Activated T-cell treated with anti-CD3 and anti-CD28 coated beads for 4 hours (primary cell): Measurements from ENCODE around the gene MYT1.
"Not testable (repeated sequence)": the region's sequence is repeated elsewhere in the genome, so short reads cannot be mapped to it uniquely, and the experiment has no call there.

ENCODE experiments used
- DNase-seq: peaks from one replicate; pipeline ENCODE4 v3.0.0-alpha.2; 2020

Gene MYT1

DNA sequence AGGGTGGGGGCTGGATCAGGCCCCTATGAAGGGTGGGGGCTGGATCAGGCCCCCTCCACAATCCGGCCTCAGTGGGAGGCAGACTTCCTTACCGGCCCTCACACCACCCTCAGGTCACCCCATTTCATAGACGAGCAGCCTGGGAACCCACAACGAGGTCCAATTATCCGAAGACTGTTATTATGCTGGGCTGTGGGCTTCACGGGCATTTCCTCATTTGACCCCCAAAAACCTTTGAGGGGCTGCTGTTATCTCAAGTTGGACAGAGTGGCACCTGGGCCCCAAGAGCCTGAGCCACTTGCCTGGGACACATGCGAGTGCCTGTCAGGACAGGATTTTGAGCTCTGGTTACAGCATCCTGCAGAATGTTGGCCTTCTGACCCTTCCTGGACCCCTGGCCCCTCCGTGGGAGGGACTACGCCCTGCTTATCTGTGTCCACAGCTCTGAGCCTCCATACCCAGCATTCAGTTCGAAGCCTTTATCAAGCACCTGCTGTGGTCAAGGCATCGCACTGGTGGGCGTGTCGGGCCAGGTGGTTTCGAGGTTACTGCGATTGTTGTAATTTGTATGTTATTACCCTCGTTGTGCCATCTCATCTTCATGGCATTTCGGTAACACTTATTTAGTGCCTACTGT is 56.8 kb downstream of the MYT1 start:
- DNase-seq = no peak

DNA sequence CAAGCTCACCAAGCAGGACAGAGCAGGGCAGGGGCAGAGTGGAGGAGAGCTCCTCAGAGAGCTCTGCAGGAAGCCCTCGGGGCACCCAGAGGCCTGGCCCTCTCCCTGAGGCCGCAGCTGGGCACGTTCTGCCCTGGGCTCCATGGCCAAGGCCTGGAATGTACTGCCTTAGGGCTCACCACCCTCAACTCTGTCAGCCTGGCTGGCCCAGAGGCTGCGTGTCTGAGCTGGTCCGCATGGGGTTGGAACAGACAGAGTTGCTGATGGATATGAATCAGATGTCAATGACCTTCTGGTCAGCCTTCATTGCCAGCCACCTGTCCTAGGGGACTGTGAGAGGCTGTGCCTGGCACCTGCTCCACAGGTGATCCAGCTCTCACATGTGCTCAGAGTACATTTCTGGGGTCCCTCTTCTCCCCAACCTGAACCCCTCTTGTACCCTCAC is 58.1 kb downstream of the MYT1 start:
- no peak for DNase-seq

DNA sequence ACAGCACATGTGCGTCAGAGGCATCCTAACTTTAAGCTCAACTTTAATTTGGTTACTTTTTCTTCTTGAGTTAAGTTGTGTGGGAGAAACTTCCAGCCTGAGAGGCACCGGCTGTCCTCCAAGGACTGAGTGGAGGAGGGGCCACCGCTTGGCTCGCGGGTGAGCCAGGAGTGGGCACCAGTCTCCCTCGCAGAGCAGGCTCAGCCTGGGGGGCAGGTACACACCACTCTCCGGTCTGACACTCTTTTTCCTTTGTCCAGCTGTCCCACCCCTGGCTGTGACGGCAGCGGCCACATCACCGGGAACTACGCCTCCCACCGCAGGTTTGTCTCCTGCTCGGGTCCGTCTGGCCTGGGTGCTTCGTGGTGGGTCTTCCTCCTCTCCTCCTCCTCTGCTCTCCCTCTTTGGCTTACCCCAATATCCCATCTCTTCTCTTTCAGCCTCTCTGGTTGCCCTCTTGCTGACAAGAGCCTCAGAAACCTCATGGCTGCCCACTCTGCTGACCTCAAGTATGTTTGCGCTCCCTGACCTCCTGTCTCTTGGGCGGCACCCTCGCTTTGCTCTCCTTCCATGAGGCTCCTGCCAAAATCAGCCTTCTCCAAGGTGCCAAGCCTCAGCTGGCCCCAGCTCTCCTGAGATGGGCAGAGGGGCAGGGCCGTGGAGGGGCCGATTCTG is 58.7 kb downstream of the MYT1 start:
- no peak for DNase-seq

DNA sequence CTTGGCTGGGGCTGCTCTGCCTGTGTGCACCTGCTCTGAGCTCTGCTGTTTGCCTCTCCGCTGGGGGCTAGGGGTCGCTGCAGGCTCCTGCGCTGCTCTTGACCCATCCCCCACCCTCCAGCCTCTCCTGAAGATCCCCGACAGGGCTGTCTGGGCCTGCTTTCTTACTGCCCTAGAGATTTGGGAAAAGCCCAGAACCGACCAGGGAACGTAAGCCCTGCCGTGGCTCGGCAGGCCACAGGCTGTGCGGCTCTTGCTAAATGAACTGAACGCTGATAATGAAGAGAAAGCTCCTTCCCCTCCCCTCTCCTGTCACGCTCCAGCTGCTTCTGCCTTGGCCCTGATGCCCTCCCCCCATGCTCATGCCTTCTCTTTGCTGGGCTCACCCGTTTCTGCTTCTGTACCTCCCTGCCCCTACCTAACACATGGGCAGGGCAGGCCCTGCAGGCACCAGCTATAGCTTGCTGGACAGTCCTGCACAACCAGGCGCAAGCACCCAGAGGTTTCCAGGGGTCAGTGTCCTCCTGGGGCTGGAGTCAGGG is 59.3 kb downstream of the MYT1 start:
- DNase-seq = no peak

DNA sequence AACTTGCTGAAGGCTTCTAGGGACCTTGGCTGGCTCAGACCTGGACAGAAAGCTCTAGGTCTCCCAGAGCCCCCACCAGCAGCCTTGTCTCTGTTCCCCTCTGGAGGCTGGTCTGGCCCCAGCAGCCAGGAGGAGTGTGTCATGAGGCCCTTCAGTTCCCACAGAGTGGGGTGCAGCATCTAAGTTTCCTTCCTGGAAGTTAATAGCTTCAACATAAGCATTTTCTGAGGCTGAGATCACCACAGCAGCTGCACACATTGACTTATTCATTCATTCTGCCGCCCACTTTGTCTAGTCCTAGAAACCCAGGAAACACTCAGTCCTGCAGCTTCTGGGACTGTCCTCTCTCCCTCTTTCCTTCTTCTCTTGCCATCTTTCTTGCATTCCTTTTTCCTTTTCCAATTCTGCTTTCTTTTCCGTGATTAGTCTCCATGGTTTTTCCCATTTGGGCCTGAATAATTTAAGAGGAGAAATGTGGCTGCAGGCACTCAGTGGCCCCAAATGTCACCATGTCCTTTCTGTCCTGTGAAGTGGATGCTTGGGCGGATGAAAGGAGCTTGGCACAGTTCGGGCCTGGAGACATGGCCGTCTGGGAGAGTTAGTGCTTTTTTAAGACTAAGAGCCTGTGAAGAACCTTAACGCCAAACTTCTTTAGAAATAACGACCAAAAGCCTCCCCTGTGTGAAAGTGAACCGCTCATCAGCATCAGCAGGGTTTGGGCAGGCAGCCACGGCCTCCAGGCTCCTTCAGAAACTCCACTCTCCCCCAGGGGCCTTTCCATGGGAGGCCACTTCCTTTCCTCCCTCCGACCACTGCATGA is 60.3 kb downstream of the MYT1 start:
- DNase-seq = no peak

DNA sequence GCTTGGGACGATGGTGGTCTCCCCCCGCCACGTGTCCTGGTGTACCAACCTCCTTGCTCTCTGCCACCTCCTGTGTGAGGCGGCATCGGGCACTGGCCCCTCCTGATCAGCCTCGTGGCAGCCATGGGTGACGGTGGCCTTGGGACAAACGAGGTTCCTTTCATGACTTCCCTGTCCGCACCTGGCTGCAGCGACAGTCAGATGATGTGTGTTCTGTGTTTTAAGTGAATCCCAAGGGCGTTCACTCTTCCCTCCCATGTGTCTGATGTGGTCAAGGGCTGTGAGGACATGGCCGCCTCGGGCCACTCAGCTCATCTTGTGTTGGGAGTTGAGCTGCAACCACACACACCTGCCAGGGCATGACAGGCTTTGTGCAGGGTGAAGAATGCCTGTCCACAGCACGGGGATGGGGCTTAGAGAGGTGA is 60.9 kb downstream of the MYT1 start:
- no peak for DNase-seq

DNA sequence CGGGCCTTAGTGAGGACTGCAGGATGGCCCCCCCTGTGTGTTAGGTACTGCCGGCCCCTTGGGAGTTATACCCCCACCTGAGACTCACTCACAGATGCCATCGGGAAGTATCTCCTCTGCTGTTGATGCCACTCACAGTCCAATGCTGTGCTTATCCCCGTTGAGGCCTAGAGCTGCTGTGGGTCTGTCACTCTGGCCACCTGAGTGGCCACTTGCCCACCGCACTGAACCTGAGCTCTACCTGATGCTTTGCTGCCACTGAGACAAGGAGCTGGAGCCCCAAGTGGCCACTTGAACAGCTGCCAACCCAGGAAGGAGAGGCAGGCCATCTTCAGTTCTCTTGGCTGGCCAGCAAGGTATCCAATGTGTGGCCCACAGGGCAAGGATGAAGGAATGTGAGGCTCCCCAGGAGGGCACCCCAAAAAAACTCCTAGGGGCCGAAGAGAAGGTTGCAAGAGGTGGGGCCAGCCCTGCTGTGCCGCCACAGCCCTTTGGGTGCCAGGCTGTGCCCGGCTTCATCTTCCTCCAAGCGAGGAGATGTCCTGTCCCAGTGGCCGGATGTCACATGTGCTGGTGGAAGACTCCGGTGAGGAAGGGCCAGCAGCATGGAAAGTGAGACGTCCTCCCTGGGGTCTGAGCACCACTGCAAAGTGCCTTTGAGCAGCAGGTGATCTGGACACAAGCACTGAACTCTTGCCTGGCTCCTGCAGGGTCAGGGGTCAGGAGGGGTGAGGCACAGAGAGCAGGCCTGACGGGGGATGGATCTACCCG is 61.8 kb downstream of the MYT1 start:
- DNase-seq = no peak

DNA sequence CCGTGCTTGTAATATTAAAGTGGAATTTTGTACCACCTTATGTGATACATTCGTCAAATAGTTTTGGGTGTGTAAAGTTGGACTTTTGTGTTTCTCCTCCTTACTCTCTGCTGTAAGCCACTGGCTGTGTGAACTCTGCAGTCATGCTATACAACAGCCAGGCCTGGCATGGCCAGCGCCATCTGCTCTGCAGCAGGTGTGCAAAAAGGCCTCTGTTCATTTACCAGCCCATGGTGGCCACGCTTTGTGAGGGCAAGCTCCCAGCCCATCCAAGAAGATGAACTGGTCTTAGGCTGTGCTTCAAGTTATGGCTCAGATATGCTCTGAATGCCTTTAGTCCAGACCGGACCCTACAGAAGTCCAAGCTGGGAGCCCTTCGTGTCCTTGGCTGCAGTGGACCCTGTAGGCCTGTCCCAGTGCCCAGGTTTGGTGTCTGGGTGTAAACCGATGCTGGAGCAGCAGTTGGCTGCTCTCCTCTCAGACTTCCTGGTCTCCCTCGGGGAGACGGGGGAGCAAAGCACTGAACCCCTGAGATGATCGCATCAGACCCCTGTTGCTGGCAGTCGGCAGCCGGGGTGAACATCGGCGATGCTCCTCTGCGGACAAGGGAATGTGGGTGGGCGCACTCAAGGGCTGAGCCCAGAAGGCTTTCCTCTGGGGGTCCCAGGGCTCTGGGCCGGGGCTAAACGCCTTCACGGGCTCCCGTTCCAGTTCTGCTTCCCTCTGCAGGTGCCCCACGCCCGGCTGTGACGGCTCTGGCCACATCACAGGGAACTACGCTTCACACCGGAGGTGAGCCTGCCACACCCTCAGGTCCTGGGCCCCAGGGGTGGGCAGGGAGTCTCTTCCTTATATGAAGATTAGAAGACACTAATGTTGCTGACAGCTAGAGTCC is 62.7 kb downstream of the MYT1 start:
- DNase-seq = no peak

DNA sequence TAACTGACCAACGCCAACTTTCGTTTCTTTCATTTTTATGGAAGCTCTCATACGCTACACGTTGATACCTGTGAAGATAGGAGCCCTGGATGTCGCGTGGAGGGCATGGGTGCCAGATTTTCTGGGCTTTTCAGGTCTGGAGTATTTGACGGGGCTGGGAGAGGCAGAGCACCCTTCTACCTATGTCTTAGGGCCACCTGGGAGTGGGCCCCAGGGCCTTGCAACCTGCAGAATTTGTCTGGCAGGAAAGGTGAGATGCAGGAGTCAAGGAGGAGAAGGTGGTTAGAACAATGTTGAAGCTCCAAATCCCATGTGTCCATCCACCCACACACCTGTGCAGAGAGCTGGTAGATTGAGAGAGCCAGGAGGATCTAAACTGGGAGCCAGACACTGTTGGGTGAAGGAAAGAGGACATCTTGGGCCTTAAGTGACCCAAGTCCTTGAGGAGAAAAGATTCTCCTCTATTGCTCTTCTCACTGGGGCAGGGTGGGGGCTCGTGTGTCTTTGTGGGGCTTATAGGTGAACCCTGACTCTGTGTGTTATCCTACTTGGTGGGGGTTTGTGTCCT is 63.9 kb downstream of the MYT1 start:
- DNase-seq = no peak

DNA sequence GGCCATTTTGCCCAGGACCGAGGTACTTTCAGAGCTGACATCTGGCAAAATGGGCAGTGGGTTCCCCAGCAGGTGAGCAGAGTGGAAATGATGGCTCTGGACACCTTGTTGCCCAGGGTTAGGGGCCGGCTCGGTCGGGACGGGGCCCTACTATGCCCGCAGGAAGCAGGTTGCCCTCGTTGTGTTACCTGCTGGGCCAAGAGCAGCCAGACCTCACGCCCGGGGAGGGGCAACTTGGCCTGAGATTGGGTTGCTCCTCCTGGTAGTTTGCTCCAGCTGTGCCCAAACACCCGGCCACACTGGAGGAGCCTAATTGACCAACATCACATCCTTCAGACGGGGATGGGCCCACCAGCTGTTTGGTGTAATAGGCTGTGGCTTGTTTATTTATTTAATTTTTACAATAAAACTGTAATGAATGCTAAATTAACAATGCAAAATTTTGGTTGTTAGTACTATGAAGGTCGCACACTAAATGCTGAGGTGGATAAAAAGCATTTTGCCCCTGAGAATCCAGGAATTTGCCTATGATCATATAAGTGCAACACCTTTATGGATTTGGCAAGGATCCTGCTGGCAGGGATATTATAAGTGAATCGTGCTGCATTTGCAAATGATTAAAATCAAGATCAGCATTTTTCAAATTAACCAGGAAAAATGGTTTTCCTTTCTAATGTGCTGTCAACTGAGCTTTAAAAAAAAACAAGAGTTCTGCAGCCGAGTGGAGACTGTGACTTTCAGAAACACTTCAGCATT is 64.7 kb downstream of the MYT1 start:
- no peak for DNase-seq

DNA sequence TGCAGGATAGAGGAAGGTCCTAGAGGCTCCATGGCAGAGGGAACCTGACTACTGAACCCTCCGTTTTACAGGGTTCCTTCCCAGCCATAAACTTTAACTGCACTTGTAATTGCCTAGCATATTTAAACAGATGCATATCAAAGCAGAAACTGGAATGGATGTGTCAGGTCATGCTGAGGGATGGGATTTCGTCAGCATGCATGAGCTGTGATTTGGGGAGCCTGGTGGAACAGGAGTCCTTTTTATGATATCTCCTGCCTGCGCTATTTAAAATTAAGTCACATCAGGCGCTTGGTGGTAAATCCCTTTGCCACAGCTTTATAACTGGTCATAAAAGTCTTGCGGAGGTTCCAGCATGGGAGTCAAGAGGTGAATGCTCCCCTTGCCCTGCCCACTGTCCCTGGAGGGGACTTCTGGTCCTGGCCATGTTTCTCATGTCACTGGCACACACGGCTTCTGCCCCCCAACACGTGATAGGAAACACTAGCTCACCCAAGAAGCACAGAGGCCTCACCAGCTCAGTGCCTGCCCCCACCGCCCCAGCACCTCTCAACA is 65.3 kb downstream of the MYT1 start:
- no peak for DNase-seq

DNA sequence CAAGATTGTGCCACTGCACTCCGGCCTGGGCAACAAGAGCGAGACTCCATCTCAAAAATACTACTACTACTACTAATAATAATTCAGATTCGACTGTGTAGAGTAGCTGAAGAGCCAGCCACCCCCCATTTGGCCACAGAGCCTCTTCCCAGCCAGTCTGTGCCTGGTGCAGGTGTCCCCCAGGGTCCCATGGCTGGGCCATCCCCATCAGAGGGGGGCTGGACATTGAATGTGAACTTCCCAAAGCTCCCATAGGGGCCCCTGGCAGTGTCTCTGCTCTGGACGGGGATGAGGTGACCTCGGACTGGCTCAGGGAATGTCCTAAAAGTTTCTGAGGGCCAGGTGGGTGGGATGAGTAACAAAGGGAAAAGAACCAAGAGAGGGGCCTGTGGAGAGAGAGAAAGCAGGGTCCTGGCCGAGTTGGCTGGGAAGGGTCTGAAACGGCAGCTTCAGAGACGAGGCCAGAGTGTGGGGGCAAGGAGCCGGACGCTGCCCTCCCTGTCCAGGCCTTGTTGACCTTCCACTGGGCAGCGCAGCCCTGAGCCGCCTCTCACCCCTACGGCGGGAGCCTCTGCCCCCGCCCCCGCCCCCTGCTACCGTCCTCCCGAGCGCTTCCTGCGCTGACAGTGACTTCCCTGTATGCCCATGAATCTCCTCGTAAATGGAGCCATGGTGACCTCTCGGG is 66.4 kb downstream of the MYT1 start:
- DNase-seq = no peak

DNA sequence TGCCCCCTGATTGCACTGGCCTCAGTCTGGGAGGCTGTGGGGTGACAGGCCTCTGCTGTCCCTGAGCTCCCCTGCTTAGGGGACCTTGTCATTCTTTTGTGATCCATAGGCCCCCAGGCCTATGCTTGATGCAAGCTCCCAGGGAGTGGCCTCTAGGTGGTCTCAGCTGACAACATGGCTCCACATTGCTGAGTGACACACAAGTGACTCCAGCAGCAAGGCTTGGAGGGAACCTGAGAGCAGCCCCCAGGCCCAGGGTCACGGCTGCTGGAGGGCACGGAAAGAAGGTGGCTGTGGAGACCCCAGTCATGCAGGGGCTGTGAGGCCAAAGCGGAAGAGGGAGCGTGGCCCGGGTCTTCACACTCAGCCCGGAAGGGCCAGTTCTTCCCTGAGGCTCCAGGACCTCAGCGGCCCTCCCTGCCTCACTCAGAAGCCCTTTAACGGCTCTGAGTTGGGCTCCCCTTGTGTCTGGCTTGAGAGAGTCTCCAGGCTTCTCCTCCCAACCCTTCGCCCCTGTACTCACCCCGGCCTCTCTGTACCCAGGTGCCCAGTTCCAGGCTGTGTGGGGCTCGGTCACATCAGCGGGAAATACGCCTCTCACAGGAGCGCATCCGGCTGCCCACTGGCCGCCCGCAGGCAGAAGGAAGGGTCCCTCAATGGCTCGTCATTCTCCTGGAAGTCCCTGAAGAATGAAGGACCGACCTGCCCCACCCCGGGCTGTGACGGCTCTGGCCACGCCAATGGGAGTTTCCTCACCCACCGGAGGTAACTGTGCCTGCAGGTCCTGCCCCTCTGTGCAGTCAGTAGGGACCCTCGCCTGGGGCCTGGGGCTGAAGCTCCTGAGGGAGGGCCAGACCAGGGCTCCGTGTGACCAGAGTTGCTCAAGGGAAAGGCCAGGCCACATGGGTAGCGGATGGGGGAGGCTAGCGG is 67.6 kb downstream of the MYT1 start:
- DNase-seq = no peak

DNA sequence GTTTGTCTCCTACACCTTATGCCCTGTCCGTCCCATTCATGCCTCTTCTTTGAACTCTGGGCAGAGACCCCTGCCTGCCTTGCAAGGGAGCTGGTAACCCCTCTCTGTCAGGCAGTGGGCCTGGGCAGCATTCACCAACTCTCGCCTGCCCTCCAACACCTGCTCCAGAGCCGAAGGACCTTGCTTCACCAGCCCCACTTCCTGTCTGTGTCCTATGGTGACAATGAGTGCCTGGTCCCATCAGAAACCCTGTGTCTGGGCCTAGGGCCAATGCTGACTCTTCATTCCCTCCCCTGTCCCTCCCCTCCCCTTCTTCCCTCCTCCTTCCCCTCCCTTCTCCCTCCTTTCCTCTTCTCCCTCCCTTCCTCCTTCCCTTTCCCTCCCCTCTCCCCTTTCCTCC is 68.5 kb downstream of the MYT1 start:
- no peak for DNase-seq

DNA sequence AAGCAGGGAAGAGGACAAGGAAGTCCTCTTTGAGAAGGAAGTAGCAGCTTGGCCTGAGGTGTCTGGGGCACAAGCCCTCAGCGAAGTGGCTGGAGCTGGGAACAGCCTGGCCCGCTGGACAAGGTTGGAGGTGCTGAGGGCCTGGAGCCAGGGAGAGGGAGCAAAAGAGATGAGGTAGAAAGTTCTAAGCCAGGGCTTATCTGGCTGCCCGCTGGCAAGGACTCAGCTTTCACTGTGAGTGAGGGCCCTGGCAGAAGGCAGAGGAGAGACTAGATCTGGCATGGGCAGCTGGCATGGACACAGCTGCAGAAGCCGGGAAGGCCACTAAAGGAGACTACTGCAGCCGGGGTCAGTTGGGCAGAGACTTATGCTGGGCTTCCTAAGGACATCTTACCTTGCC is 69.5 kb downstream of the MYT1 start:
- no peak for DNase-seq

DNA sequence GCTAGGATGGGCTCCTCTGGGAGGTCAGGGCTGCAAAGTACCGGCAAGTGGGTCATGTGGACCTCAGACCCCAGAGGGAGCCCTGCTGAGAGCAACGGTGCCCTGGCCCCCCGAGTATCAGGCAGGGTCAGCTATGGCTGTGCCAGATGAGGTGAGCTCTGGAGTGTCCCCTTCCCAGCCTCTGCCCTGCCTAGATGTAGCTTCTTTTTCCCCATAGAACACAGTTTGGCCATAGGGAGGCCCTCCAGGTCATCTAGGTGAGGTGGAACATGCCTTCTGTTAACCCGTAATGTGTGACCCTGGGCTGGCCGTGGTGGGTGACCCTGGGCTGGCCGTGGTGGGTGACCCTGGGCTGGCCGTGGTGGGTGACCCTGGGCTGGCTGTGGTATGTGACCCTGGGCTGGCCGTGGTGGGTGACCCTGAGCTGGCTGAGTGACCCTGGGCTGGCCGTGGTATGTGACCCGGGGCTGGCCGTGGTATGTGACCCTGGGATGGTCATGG is 70.1 kb downstream of the MYT1 start:
- DNase-seq = no peak

DNA sequence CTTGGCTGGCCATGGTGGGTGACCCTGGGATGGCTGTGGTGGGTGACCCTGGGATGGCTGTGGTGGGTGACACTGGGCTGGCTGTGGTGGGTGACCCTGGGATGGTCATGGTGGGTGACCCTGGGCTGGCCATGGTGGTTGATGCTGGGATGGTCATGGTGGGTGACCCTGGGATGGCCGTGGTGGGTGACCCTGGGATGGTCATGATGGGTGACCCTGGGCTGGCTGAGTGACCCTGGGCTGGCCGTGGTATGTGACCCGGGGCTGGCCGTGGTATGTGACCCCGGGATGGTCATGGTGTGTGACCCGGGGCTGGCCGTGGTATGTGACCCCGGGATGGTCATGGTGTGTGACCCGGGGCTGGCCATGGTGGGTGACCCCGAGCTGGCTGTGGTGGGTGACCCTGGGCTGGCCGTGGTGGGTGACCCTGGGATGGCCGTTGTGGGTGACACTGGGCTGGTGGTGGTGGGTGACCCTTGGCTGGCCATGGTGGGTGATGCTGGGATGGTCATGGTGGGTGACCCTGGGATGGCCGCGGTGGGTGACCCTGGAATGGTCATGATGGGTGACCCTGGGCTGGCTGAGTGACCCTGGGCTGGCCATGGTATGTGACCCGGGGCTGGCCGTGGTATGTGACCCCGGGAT is 70.8 kb downstream of the MYT1 start:
- not testable (repeated sequence) for DNase-seq
